Rectal smooth muscle tissue (tissue), 1 donor: ENCODE data around the gene RXRG.
"Not testable (repeated sequence)": the region's sequence is repeated elsewhere in the genome, so short reads cannot be mapped to it uniquely, and the experiment has no call there.

Experiments used
- H3K27ac ChIP-seq: one replicate; pipeline ENCODE4 v1.7.0; 2013; ENCODE audit warnings: low read depth, low read length, inconsistent platforms
- H3K27me3 ChIP-seq: one replicate; pipeline ENCODE4 v1.7.0; 2013; ENCODE audit warnings: low read length; ENCODE audit not compliant: control insufficient read depth, insufficient read depth
- H3K36me3 ChIP-seq: one replicate; pipeline ENCODE4 v1.7.0; 2013; ENCODE audit warnings: low read length; ENCODE audit not compliant: control insufficient read depth, insufficient read depth
- H3K4me1 ChIP-seq: one replicate; pipeline ENCODE4 v1.7.0; 2013; ENCODE audit warnings: low read length; ENCODE audit not compliant: control insufficient read depth, insufficient read depth
- H3K4me3 ChIP-seq: one replicate; pipeline ENCODE4 v1.7.0; 2013; ENCODE audit warnings: low read length
- H3K9ac ChIP-seq: one replicate; pipeline ENCODE4 v1.7.0; 2013; ENCODE audit warnings: low read length

Gene RXRG

DNA sequence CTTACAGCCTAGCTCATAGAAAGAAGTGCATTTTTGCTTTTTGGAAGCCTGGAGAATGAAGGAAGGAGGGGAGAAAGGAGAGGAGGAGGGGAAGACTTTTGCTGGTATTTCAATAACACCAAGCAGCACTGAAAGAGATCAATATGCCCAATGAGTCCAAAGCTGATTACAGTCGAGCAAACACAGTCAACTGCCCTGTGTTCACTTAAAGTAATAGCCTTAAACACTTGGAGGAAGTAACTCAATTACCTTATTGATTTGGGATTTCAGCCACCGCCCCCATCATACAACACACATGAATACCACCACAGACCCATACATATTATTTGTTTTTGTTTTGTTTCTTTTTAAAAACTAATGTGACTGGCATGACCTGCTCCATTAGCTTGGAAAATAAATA lies 23.3 kb upstream of the RXRG start:
- Histone ChIP-seq H3K27me3 (peaks cover 4% of the 10 kb centered on the region), H3K9ac (no peak overlapping the region), H3K4me1 (peaks cover 2% of the 10 kb centered on the region), H3K27ac (no peak overlapping the region), H3K4me3 (no peak overlapping the region), H3K36me3 (no peaks in the 10 kb centered on the region)

DNA sequence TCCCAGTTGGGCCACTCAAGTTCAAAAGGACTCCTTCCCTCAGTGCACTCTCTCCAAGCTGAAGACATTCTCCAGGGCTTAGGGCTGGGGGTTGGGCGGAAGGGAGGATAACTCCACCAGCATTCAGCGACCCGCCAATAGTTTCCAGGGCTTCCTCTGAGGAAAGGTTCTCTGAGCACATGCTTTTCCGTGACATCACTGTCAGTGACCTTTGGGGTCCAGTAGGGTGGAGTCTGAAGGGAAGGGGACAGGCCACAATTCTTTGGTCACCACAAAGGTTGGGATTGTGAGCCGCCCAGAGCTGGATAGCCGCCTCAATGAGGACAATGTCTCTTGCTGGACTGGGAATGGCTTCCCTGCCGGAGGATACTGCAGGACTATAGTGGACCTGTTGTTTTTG lies 22.8 kb upstream of the RXRG start:
- Histone ChIP-seq H3K9ac (no peak overlapping the region), H3K4me1 (peaks cover 2% of the 10 kb centered on the region), H3K36me3 (no peaks in the 10 kb centered on the region), H3K27ac (no peak overlapping the region), H3K4me3 (no peak overlapping the region), H3K27me3 (peaks cover 4% of the 10 kb centered on the region)

GRCh38 chr1:165463978-165464377 lies 19.1 kb upstream of the RXRG start:
- peaks cover under 1% of the 10 kb centered on the region for H3K27me3 ChIP-seq
- no peaks in the 10 kb centered on the region for H3K36me3 ChIP-seq
- no peak overlapping the region for H3K27ac ChIP-seq
- H3K4me3 ChIP-seq, result no peak overlapping the region
- peaks cover under 1% of the 10 kb centered on the region for H3K4me1 ChIP-seq
- H3K9ac ChIP-seq, result no peak overlapping the region

DNA sequence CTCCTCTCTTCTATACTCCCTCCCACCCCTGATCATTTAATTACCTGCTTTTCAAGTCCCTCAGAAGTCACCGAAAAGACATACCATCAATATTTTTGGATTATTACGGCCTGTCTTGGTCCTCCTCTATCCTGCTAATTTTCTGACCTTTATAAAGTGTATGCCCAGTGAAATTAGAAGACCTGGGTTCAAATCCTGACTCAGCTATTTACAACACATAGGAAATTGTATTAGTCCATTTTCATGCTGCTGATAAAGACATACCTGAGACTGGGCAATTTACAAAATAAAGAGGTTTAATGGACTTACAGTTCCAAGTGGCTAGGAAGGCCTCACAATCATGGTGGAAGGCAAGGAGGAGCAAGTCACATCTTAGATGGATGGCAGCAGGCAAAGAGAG lies 14.8 kb upstream of the RXRG start:
- not testable (repeated sequence) for H3K4me3 ChIP-seq, H3K27me3 ChIP-seq, H3K9ac ChIP-seq, H3K4me1 ChIP-seq, H3K36me3 ChIP-seq, H3K27ac ChIP-seq

- H3K27me3 ChIP-seq, result no peaks in the 10 kb centered on the region
- no peak overlapping the region for H3K9ac ChIP-seq
Measured at GRCh38 chr1:165456861-165457260, 11.9 kb upstream of the RXRG start.

GRCh38 chr1:165456114-165456513 lies 11.2 kb upstream of the RXRG start:
- Histone ChIP-seq H3K36me3 (no peaks in the 10 kb centered on the region), H3K9ac (no peak overlapping the region), H3K27ac (no peak overlapping the region), H3K4me3 (no peak overlapping the region), H3K27me3 (no peaks in the 10 kb centered on the region), H3K4me1 (no peaks in the 10 kb centered on the region)

More at GRCh38 chr1:165456861-165457260, 11.9 kb upstream of the RXRG start:
- Histone ChIP-seq H3K36me3 (no peaks in the 10 kb centered on the region), H3K4me3 (no peak overlapping the region), H3K27ac (no peak overlapping the region), H3K4me1 (no peaks in the 10 kb centered on the region)

DNA sequence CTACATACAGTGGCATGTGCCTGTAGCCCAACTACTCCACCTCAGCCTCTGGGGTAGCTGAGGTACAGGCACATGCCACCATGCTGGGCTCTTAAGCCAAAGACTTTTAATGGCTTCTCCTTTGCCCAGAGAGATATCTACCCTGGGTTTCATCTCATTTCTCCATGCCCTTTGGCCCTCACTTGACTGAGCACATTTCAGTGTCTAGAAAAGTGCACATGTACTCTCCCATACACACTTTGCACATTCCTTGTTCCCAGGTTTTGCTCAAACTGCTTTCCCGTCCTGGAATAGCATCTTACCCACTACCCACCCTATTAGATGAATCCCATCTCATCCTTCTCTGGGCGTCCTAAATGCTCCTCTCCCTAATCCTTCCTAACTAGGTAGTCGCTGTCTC lies 10.2 kb upstream of the RXRG start:
- Histone ChIP-seq H3K27me3 (no peaks in the 10 kb centered on the region), H3K4me3 (no peak overlapping the region), H3K36me3 (no peaks in the 10 kb centered on the region), H3K9ac (no peak overlapping the region), H3K4me1 (no peaks in the 10 kb centered on the region), H3K27ac (no peak overlapping the region)

- no peaks in the 10 kb centered on the region for H3K27me3 ChIP-seq
- no peak overlapping the region for H3K4me3 ChIP-seq
- H3K36me3 ChIP-seq, result no peaks in the 10 kb centered on the region
- no peak overlapping the region for H3K27ac ChIP-seq
- no peak overlapping the region for H3K9ac ChIP-seq
- H3K4me1 ChIP-seq, result no peaks in the 10 kb centered on the region
Measured at GRCh38 chr1:165454091-165454610, 9.2 kb upstream of the RXRG start.

DNA sequence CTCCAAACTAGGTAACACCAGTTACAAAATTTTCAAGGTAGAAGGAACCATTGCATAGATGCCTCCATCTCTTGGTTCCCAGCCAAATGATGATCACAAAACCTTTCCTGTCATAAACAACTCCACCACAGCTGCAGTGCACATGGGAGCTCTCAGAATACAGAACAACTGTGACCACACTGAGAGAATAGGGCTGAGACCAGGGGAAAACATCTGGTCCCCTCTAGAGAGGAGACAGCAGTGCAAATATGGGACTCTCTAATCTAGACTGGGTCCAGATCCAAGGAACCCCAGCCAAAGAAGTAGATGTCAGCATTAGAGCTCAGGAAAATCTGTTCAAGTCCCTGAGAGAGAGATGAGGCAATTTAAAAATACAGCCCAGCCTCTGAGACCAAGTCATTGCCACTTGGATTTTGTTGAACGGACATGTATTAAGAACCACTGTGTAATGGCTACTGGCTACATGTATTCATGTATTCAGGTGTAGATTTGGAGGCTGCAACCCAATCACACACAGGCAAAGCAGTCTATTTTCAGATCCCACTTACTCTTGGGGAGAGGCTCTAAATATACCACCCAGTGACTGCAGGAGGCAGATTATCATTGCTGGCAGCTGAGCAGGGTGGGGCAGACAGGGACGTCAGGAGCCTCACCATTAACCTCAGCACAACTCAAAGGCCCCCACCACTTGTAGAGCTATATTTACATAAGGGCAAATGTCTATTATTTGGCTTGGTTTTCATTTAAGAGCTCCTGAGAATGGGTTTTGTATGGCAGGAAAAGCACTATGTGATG lies 7.6 kb upstream of the RXRG start:
- H3K4me1 ChIP-seq, result no peaks in the 10 kb centered on the region
- H3K27ac ChIP-seq, result no peak overlapping the region
- H3K9ac ChIP-seq, result no peak overlapping the region
- no peaks in the 10 kb centered on the region for H3K27me3 ChIP-seq
- H3K4me3 ChIP-seq, result no peak overlapping the region
- no peaks in the 10 kb centered on the region for H3K36me3 ChIP-seq

DNA sequence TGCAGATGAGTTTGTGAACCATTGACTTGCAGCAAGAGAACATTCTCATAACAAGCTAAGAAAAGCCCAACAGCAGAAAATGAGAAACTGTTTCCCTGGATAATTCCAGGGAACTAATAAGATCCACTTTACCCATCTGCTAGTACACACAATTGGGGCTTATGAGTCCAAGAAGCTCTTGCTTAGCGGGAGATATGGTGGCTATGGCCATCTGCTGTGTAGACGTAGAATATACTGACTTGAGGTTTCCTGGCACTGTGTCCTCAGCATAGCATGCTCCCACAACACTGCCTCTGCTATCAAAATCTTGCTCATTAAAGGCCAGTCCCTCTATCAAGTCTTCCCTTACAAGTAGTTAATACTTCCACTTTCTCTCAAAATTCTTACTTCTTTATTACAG lies 6.8 kb upstream of the RXRG start:
- Histone ChIP-seq H3K27me3 (no peaks in the 10 kb centered on the region), H3K36me3 (no peaks in the 10 kb centered on the region), H3K4me1 (no peaks in the 10 kb centered on the region), H3K27ac (no peak overlapping the region), H3K4me3 (no peak overlapping the region), H3K9ac (no peak overlapping the region)

GRCh38 chr1:165449131-165449530 lies 4.2 kb upstream of the RXRG start:
- no peaks in the 10 kb centered on the region for H3K4me1 ChIP-seq
- H3K4me3 ChIP-seq, result no peak overlapping the region
- no peak overlapping the region for H3K27ac ChIP-seq
- H3K9ac ChIP-seq, result no peak overlapping the region
- H3K36me3 ChIP-seq, result no peaks in the 10 kb centered on the region
- peaks cover 4% of the 10 kb centered on the region for H3K27me3 ChIP-seq

DNA sequence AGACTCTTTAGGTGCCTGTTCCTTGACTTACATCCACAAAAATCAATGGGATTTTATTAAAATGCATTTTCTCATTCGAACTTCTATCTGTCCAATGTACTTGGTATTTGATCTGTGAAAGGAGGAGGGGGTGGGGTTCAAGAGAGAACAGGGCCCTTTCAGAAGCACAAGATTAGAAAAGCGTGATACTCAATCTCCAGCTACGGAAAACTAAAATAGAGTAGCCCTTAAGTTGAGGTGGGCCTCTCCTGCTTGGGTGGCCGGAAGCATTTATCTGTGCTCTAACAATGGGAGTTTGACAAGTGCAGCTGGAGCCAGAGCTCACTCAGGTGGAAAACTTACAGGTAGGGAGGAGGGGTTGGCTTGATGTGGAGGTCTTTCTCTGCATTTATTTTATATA lies 462 bp upstream of the RXRG start:
- Histone ChIP-seq H3K4me1 (no peaks in the 10 kb centered on the region), H3K27ac (no peak overlapping the region), H3K27me3 (peaks cover 4% of the 10 kb centered on the region), H3K36me3 (no peaks in the 10 kb centered on the region), H3K9ac (no peak overlapping the region), H3K4me3 (no peak overlapping the region)
